ENCODE results near the gene UST. TPM values are rescaled to one million over a fixed set of nuclear protein-coding genes. Genes with fewer than 3 reads are reported as not detected.
"Not testable (repeated sequence)": the region's sequence is repeated elsewhere in the genome, so short reads cannot be mapped to it uniquely, and the experiment has no call there.

The UST gene
- total RNA-seq, 2 donors from 2014 or later, result 1.6 to 7.5 TPM

DNA sequence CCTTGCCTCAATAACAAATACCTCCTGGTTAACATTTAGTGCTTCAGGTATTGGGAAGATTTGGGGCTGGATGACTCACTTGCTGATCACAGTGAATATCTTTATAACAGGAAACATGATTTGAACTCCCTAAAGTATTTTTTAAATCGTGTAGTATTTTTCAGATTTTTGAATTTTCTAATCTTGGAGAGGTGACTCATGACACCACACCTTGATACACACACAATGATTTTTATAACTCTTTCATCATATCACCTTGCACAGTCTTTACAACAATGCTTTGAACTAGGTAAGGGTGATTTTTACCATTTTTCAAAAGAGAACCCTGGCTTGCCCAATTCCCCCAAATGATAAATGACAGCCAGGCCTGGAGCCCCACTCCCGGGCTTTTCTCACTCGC is 273.5 kb downstream of the UST start:
- H3K4me3 Mint-ChIP-seq, result no peak overlapping the region
- peaks cover 14% of the 10 kb centered on the region for H3K4me1 Mint-ChIP-seq
- no peak for ATAC-seq (replicated peaks)
- peaks cover 59% of the 10 kb centered on the region for H3K36me3 Mint-ChIP-seq (ENCODE audit: low read depth)
- H3K27me3 Mint-ChIP-seq, result no peaks in the 10 kb centered on the region
- H3K9me3 Mint-ChIP-seq, result no peaks in the 10 kb centered on the region
- H3K27ac Mint-ChIP-seq, result peak overlapping the region; percentile 24

GRCh38 chr6:149024361-149024760 is 277.5 kb downstream of the UST start:
- H3K27ac Mint-ChIP-seq, result no peak overlapping the region
- H3K9me3 Mint-ChIP-seq, result no peaks in the 10 kb centered on the region
- peaks cover 19% of the 10 kb centered on the region for H3K4me1 Mint-ChIP-seq
- no peaks in the 10 kb centered on the region for H3K27me3 Mint-ChIP-seq
- ATAC-seq (replicated peaks), result no peak
- peaks cover 93% of the 10 kb centered on the region for H3K36me3 Mint-ChIP-seq (ENCODE audit: low read depth)
- no peak overlapping the region for H3K4me3 Mint-ChIP-seq

GRCh38 chr6:149025061-149025460 is 278.2 kb downstream of the UST start:
- Mint-ChIP-seq H3K36me3 (ENCODE audit: low read depth) (peaks cover 93% of the 10 kb centered on the region), H3K27ac (no peak overlapping the region), H3K4me3 (no peak overlapping the region), H3K4me1 (peaks cover 24% of the 10 kb centered on the region), H3K9me3 (no peaks in the 10 kb centered on the region), H3K27me3 (no peaks in the 10 kb centered on the region)
- no peak for ATAC-seq (replicated peaks)

GRCh38 chr6:149026530-149026942 is 279.7 kb downstream of the UST start:
- no peak overlapping the region for H3K27ac Mint-ChIP-seq
- H3K4me3 Mint-ChIP-seq, result no peak overlapping the region
- ATAC-seq (replicated peaks), result peak; percentile 33
- no peaks in the 10 kb centered on the region for H3K9me3 Mint-ChIP-seq
- H3K36me3 Mint-ChIP-seq (ENCODE audit: low read depth), result peaks cover 93% of the 10 kb centered on the region
- peaks cover 22% of the 10 kb centered on the region for H3K4me1 Mint-ChIP-seq
- no peaks in the 10 kb centered on the region for H3K27me3 Mint-ChIP-seq

DNA sequence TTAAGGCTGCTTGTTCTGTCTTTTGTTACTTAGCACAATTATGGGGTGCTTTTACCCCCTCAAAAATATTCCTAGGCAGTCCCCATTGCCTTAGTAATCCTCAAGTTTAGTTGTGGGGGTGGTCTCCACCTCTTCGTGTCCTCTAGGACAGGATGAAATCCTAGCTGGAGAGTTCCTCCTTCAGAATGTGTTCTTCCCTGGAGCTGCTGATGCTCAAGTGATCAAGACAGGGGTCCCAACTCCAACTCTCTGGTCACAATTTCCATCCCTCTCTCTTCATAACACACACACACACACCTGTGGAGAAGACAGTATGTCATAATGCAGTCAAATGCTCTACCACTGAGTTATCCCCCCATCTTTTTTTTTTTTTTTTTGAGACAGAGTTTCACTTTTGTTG is 280.7 kb downstream of the UST start:
- no peaks in the 10 kb centered on the region for H3K9me3 Mint-ChIP-seq
- peaks cover 94% of the 10 kb centered on the region for H3K36me3 Mint-ChIP-seq (ENCODE audit: low read depth)
- H3K27ac Mint-ChIP-seq, result no peak overlapping the region
- no peak for ATAC-seq (replicated peaks)
- no peaks in the 10 kb centered on the region for H3K27me3 Mint-ChIP-seq
- H3K4me1 Mint-ChIP-seq, result peaks cover 25% of the 10 kb centered on the region
- H3K4me3 Mint-ChIP-seq, result no peak overlapping the region

GRCh38 chr6:149028767-149029405 is 282.1 kb downstream of the UST start:
- Mint-ChIP-seq H3K9me3 (no peaks in the 10 kb centered on the region), H3K36me3 (ENCODE audit: low read depth) (peaks cover 88% of the 10 kb centered on the region), H3K4me1 (peaks cover 28% of the 10 kb centered on the region), H3K27ac (peak overlapping the region; percentile 35), H3K27me3 (no peaks in the 10 kb centered on the region), H3K4me3 (peak overlapping the region; percentile 96)
- ATAC-seq (replicated peaks), result no peak

- ATAC-seq (replicated peaks), result no peak
- H3K4me1 Mint-ChIP-seq, result peaks cover 39% of the 10 kb centered on the region
Measured at GRCh38 chr6:149031201-149031858, 284.5 kb downstream of the UST start.

GRCh38 chr6:149031859-149032598 is 285.2 kb downstream of the UST start:
- Mint-ChIP-seq H3K4me1 (peaks cover 43% of the 10 kb centered on the region), H3K27ac (peak overlapping the region; percentile 99), H3K4me3 (peak overlapping the region; percentile 96), H3K27me3 (no peaks in the 10 kb centered on the region), H3K9me3 (no peaks in the 10 kb centered on the region), H3K36me3 (ENCODE audit: low read depth) (peaks cover 63% of the 10 kb centered on the region)
- peak; percentile 75 for ATAC-seq (replicated peaks)

More at GRCh38 chr6:149031201-149031858, 284.5 kb downstream of the UST start:
- Mint-ChIP-seq H3K36me3 (ENCODE audit: low read depth) (peaks cover 65% of the 10 kb centered on the region), H3K27me3 (no peaks in the 10 kb centered on the region), H3K4me3 (peak overlapping the region; percentile 96), H3K9me3 (no peaks in the 10 kb centered on the region), H3K27ac (peak overlapping the region; percentile 99)

- peak overlapping the region; percentile 96 for H3K4me3 Mint-ChIP-seq
- peak; percentile 78 for ATAC-seq (replicated peaks)
- H3K9me3 Mint-ChIP-seq, result no peaks in the 10 kb centered on the region
- H3K27ac Mint-ChIP-seq, result peak overlapping the region; percentile 99
- no peaks in the 10 kb centered on the region for H3K27me3 Mint-ChIP-seq
- peaks cover 43% of the 10 kb centered on the region for H3K4me1 Mint-ChIP-seq
- H3K36me3 Mint-ChIP-seq (ENCODE audit: low read depth), result peaks cover 56% of the 10 kb centered on the region
Measured at GRCh38 chr6:149032599-149033405, 286.0 kb downstream of the UST start.

GRCh38 chr6:149033454-149033853 is 286.6 kb downstream of the UST start:
- H3K27ac Mint-ChIP-seq, result peak overlapping the region; percentile 99

GRCh38 chr6:149035766-149036165 is 288.9 kb downstream of the UST start:
- H3K9me3 Mint-ChIP-seq, result no peaks in the 10 kb centered on the region
- no peak overlapping the region for H3K27ac Mint-ChIP-seq
- no peak for ATAC-seq (replicated peaks)
- H3K27me3 Mint-ChIP-seq, result no peaks in the 10 kb centered on the region
- H3K4me3 Mint-ChIP-seq, result no peak overlapping the region
- peaks cover 40% of the 10 kb centered on the region for H3K4me1 Mint-ChIP-seq
- H3K36me3 Mint-ChIP-seq (ENCODE audit: low read depth), result peaks cover 28% of the 10 kb centered on the region

More at GRCh38 chr6:149033454-149033853, 286.6 kb downstream of the UST start:
- peak; percentile 28 for ATAC-seq (replicated peaks)
- peaks cover 50% of the 10 kb centered on the region for H3K36me3 Mint-ChIP-seq (ENCODE audit: low read depth)
- H3K4me3 Mint-ChIP-seq, result peak overlapping the region; percentile 96
- peaks cover 49% of the 10 kb centered on the region for H3K4me1 Mint-ChIP-seq
- H3K27me3 Mint-ChIP-seq, result no peaks in the 10 kb centered on the region
- no peaks in the 10 kb centered on the region for H3K9me3 Mint-ChIP-seq

- no peaks in the 10 kb centered on the region for H3K9me3 Mint-ChIP-seq
- H3K36me3 Mint-ChIP-seq (ENCODE audit: low read depth), result peaks cover 14% of the 10 kb centered on the region
- ATAC-seq (replicated peaks), result no peak
- H3K27ac Mint-ChIP-seq, result no peak overlapping the region
- no peaks in the 10 kb centered on the region for H3K27me3 Mint-ChIP-seq
- H3K4me3 Mint-ChIP-seq, result no peak overlapping the region
- H3K4me1 Mint-ChIP-seq, result peaks cover 37% of the 10 kb centered on the region
Measured at GRCh38 chr6:149037051-149037671, 290.3 kb downstream of the UST start.

DNA sequence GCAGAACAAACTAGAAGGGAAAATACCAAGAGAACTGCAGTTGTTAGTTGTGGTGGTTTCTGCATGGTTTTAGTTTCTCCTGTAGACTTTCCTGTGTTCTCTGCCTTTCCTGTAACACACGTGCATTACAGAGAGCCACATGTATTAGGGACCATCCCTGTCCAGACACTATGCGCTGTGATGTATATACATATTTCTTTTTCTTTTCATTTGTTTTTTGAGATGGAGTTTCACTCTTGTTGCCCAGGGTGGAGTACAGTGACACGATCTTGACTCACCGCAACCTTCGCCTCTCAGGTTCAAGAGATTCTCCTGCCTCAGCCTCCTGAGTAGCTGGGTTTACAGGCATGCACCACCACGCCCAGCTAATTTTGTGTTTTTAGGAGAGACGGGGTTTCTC is 292.2 kb downstream of the UST start:
- peak overlapping the region; percentile 37 for H3K27ac Mint-ChIP-seq

DNA sequence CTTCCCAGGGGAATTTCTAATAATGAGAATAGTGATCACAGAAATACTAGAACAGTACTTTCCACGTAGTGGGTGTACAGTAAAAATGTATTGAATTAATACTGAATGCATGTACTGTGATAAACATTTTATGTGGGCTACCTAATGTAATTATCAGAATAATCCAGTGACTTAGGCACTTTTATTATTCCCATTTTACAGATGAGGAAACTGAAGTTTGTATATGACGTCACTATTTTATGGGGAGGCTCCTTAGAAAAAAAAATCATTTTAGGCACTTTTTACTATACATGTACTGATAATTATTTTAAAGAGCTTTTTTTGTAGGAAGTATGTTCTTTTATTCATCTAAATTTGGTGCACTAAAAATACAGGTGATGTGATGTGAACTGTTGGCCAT is 295.1 kb downstream of the UST start:
- H3K9me3 Mint-ChIP-seq, result peaks cover 3% of the 10 kb centered on the region
- no peak overlapping the region for H3K4me3 Mint-ChIP-seq
- ATAC-seq (replicated peaks), result no peak
- peaks cover 2% of the 10 kb centered on the region for H3K36me3 Mint-ChIP-seq (ENCODE audit: low read depth)
- peak overlapping the region; percentile 9 for H3K27ac Mint-ChIP-seq
- peaks cover 48% of the 10 kb centered on the region for H3K4me1 Mint-ChIP-seq
- no peaks in the 10 kb centered on the region for H3K27me3 Mint-ChIP-seq

More for the DNA sequence above, 292.2 kb downstream of the UST start:
- H3K9me3 Mint-ChIP-seq; H3K27me3 Mint-ChIP-seq; H3K36me3 Mint-ChIP-seq (ENCODE audit: low read depth): not testable (repeated sequence)
- ATAC-seq (replicated peaks), result peak; percentile 97
- Mint-ChIP-seq H3K4me1 (peaks cover 34% of the 10 kb centered on the region), H3K4me3 (peak overlapping the region; percentile 46)
